H54 (cell line): Measurements from ENCODE around the gene NRXN3.
"Not testable (repeated sequence)": the region's sequence is repeated elsewhere in the genome, so short reads cannot be mapped to it uniquely, and the experiment has no call there.

Experiments
- DNase-seq: peaks from one replicate; pipeline ENCODE4 v3.0.0; 2011; ENCODE audit warnings: low spot score, mixed read lengths; ENCODE audit not compliant: insufficient read length
- FAIRE-seq: peaks from 3 replicates; lab custom pipeline; 2011; peaks lifted over from hg19 to GRCh38; lab: Jason Lieb, UNC
- POLR2A ChIP-seq: IDR thresholded peaks from 2 replicates; pipeline ENCODE4 v1.6.1; 2011; ENCODE audit warnings: low read depth, mild to moderate bottlenecking, low read length

Gene NRXN3

DNA sequence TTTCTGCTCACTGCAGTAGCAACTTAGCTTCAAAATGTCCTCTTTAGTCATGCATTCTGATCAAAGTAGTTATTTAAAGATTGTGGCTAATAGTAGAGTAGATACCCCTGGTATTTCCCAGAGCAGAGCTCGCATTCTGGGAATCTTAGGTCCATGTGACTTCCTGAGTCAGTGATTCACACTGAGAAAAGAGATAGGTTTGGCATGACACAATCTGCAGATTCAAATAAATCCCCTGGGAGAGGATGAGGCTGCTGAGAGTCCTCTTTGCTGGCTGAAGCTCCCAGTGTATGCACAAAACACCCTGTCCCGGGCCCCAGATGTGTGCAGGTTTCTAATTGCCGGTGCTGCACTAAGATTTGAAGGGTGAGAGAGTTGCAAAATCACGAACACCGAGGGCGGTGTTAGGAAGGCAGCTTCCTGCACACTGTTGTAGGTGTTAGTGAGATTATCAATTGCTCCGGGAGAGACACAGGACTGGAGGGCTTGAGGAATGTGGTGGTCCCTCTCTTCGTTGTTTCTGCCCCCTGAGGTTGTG is 233.2 kb downstream of the NRXN3 start:
- no peak for FAIRE-seq
- no peak for TF ChIP-seq POLR2A
- no peak for DNase-seq

DNA sequence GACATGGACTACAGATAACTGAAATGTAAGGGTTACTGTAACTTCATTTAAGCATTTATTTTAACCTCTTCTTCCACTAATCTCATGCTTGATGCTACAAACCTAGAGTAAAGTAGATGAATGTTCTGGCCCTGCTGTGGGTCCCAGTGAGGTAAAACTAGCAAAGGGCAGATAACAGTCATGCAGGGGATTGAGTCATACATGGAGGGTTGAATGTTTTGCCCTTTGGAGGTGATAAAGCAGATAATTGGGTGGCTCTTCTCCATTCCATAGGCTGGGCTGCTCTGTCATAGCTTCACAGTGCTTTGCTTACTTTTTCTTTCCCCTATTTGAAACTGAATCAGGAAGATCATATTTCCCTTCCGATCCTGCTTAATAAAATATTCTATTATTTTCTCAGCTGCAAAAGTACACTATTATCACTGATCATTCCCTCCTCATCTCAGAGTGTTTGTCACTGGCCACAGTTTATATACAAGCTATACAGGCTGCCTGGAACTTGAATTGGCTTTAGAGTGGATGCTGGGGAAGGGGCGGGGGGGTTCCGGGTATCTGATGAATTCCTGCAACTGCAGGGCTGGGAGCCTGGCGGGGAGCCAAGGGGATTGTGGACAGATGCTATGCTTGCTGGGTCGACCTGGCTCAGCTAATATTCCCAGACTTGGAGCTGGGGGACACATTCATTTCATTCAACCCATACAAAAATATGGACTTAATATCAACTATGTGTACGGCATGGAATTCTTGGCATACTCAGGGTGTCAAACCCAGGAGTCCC is 235.1 kb downstream of the NRXN3 start:
- no peak for TF ChIP-seq POLR2A
- DNase-seq: no peak
- FAIRE-seq: no peak

- no peak for TF ChIP-seq POLR2A
- no peak for DNase-seq
- no peak for FAIRE-seq
These were observed 242.3 kb downstream of the NRXN3 start for GRCh38 chr14:78412475-78412874.

DNA sequence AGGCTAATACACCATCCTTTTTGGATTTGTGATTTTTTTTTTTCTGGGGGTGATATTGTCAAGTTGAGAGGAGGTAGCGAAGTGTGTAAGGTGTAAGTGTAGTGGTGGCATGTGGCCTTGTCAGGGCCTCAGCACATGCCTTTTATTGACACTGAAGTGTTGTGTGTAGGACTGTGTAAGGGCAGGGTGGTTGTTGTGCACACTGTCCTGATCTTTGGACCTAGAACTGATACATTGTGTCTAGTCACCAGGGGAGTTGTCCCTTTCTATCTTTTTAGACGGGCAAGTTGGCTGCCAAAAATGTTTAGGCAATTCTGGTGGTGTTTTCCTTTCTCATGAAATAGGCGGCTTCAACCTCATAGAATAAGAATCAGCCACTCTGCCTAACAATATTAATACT is 244.0 kb downstream of the NRXN3 start:
- no peak for DNase-seq
- no peak for FAIRE-seq
- no peak for TF ChIP-seq POLR2A

DNA sequence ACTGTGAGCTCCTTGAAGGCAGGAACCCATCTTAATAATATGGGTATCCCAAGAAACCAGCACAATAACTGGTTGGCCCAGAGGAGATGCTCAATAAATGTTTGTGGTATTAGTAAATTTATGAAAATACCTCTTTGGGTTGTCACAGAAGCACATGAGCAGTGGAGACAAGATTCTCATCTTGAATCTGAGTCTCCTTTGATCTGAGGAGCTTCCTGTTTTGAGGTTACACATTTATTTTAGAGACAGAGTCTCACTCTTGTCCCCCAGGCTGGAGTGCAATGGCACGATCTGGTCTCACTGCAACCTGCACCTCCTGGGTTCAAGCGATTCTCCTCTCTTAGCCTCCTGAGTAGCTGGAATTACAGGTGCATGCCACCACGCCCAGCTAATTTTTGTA is 247.4 kb downstream of the NRXN3 start:
- no peak for TF ChIP-seq POLR2A
- DNase-seq: no peak
- no peak for FAIRE-seq

GRCh38 chr14:78424311-78424710 is 254.1 kb downstream of the NRXN3 start:
- DNase-seq (no peak), FAIRE-seq (no peak)
- TF ChIP-seq POLR2A: no peak

DNA sequence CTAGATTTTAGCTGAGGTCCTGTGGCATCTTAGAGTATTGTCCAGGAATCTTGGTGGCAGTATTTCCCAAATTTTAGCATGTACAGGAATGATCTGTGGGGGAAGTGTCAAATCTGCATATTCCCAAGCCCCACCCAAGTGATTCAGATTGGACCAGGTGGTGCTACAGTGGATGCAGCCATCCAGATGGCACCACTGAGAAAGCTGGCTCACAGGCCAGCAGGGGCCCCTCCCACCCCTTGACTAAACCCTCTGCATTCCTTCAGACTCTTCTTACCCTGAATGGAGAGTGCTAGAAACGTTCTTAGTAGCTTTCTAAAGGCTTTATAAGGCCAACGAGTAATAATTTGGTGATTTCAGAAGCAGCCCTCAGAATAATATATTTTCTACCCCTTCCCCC is 255.2 kb downstream of the NRXN3 start:
- TF ChIP-seq POLR2A: no peak
- FAIRE-seq (no peak), DNase-seq (no peak)

- no peak for TF ChIP-seq POLR2A
These were observed 255.6 kb downstream of the NRXN3 start for GRCh38 chr14:78425782-78426181.

DNA sequence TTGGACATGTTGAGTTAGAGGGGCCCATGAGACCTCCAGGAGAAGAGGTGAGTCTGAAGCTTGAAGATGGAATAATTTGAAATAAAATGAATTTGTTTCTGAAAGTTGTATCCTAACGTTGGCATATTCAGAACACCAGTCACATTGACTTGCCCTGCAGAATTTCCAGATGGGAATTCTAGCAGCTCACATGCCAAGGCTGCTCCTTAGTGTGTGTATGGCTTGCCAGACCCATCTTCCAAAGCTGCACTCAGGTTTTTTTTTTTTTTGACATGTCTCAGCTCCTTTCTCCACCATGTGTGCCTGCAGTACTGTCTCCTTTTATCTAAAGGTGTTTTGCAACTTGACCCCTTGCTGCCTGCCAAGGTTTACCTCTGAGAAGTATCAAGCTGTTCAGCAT is 261.9 kb downstream of the NRXN3 start:
- FAIRE-seq (no peak), DNase-seq (no peak)
- TF ChIP-seq POLR2A: no peak

More at GRCh38 chr14:78425782-78426181, 255.6 kb downstream of the NRXN3 start:
- DNase-seq: no peak
- FAIRE-seq: no peak

- not testable (repeated sequence) for DNase-seq, FAIRE-seq
These were observed 267.3 kb downstream of the NRXN3 start for GRCh38 chr14:78437448-78437847.

GRCh38 chr14:78440356-78440894 is 270.3 kb downstream of the NRXN3 start:
- DNase-seq (no peak), FAIRE-seq (no peak)
- no peak for TF ChIP-seq POLR2A

DNA sequence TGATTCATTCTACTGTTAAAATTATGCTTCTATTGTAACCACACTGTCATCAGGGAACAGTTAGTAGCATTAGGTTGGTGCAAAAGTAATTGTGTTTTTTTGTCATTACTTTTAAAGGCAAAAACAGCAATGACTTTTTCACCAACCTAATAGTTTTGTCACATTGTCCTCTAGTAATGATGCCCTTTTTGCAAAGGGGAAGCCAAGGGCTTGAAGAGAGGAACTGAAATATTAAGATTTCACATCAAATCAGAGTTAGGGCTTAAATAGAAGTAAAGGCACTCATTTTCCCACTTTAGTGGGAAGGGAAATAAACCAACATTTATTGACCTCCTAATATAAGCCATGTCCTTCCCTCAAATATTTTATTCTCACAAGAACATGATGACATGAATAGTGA is 273.7 kb downstream of the NRXN3 start:
- no peak for FAIRE-seq
- TF ChIP-seq POLR2A: no peak
- no peak for DNase-seq

GRCh38 chr14:78445275-78445674 is 275.1 kb downstream of the NRXN3 start:
- DNase-seq (no peak), FAIRE-seq (no peak)
- no peak for TF ChIP-seq POLR2A

- no peak for TF ChIP-seq POLR2A
- no peak for DNase-seq
These were observed 276.6 kb downstream of the NRXN3 start for GRCh38 chr14:78446807-78447206.

DNA sequence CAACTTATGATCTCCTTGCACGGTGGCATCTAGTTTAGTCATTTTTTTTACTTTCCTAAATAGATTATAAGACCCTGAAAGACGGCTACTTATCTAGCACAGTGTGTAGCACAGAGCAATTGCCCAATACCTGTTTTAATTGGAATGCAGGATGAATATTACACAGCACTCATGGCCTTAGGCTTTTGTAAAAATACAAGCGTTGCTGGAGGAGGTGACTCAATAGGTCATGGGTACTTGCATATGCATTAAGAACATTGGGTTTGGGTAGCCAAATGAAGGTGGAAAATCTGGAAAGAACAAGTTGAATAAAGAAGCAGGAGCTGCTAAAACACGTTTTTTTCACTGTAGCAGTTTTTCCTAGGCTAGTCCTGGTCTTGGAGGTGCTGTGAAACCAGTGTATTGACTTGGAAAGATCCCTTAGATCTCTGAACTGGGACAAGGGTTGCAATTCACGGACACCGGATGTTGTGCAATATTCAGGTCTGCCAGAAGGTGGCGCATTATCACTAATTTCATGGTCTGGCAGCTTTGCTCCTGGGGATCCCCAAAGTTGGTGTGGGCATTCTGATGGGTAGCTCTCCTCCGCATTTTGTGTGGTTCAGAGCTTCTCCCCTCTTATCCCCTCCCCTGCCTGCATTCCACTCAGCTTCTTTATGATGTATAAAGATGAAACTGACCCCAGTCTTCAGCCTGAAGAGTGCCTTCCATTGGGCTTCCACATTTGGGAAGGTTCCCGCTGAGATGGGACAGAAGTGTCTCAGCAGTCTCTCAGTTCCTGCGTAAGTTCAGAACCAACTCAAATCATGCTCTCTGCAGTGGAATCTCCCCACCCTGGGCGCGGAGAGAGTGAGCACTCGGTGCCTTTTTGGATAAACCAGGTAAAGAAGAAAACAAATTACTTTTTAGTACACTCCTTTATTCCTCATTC is 278.3 kb downstream of the NRXN3 start:
- DNase-seq (peak; percentile 19), FAIRE-seq (no peak)
- TF ChIP-seq POLR2A: no peak

More at GRCh38 chr14:78446807-78447206, 276.6 kb downstream of the NRXN3 start:
- FAIRE-seq: no peak
